Measurements from ENCODE around the gene SHROOM3.

The SHROOM3 gene

GRCh38 chr4:76545226-76545884 lies 110.3 kb downstream of the SHROOM3 start:
- no peak for DNase-seq

- no peak for DNase-seq
Observed at GRCh38 chr4:76546327-76546726, 111.3 kb downstream of the SHROOM3 start.

- no peak for DNase-seq
Observed at GRCh38 chr4:76546759-76547742, 112.0 kb downstream of the SHROOM3 start.

GRCh38 chr4:76548704-76549103 lies 113.7 kb downstream of the SHROOM3 start:
- DNase-seq, result no peak

- no peak for DNase-seq
Observed at GRCh38 chr4:76549765-76550164, 114.7 kb downstream of the SHROOM3 start.

- DNase-seq, result no peak
Observed at GRCh38 chr4:76550966-76551780, 116.1 kb downstream of the SHROOM3 start.

GRCh38 chr4:76554630-76555029 lies 119.6 kb downstream of the SHROOM3 start:
- DNase-seq, result no peak

GRCh38 chr4:76556452-76556851 lies 121.4 kb downstream of the SHROOM3 start:
- no peak for DNase-seq

- no peak for DNase-seq
Observed at GRCh38 chr4:76558396-76559235, 123.6 kb downstream of the SHROOM3 start.

GRCh38 chr4:76559236-76560071 lies 124.4 kb downstream of the SHROOM3 start:
- no peak for DNase-seq

- DNase-seq, result no peak
Observed at GRCh38 chr4:76562161-76562560, 127.1 kb downstream of the SHROOM3 start.

- no peak for DNase-seq
Observed at GRCh38 chr4:76562836-76563453, 127.9 kb downstream of the SHROOM3 start.

- DNase-seq, result no peak
Observed at GRCh38 chr4:76563454-76564122, 128.6 kb downstream of the SHROOM3 start.

- DNase-seq, result no peak
Observed at GRCh38 chr4:76564123-76564915, 129.3 kb downstream of the SHROOM3 start.

- no peak for DNase-seq
Observed at GRCh38 chr4:76568262-76568661, 133.2 kb downstream of the SHROOM3 start.

GRCh38 chr4:76569225-76569624 lies 134.2 kb downstream of the SHROOM3 start:
- no peak for DNase-seq

GRCh38 chr4:76569706-76570105 lies 134.7 kb downstream of the SHROOM3 start:
- no peak for DNase-seq

- no peak for DNase-seq
Observed at GRCh38 chr4:76570141-76570973, 135.3 kb downstream of the SHROOM3 start.

Measured in cerebellar nuclear complex (tissue), 1 donor.